CD4-positive, alpha-beta T cell treated with Interleukin-10 for 1 hour (primary cell): ENCODE measurements around the gene STH.
"Not testable (repeated sequence)": the region's sequence is repeated elsewhere in the genome, so short reads cannot be mapped to it uniquely, and the experiment has no call there.

ENCODE experiments used
- DNase-seq: peaks from one replicate; pipeline ENCODE4 v3.0.0-alpha.2; 2020

Gene STH

DNA sequence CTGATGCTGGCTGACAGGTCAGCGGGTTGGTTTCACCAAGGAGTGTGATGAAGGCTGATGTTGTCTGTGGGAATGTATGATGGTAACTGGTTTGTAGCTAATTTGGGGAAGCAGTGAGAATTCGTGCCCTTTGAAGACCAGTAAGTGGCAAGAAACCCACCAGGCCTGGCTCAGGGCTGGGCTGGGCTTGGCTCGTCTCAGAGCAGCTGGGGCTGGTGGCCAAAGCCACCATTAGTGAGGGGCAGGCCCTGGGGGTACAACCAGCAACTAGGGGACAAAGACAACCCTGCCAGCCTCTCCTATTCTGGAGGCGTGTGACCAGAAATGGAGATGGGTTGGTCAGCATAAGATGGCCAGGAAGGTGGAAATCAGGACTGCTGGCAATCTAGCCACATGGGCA lies 13.0 kb upstream of the STH start:
- DNase-seq: no peak

- DNase-seq: no peak
Observed at GRCh38 chr17:45987706-45988105, 11.3 kb upstream of the STH start.

GRCh38 chr17:45989759-45990158 lies 9.3 kb upstream of the STH start:
- no peak for DNase-seq

GRCh38 chr17:45990886-45991285 lies 8.2 kb upstream of the STH start:
- DNase-seq: no peak

DNA sequence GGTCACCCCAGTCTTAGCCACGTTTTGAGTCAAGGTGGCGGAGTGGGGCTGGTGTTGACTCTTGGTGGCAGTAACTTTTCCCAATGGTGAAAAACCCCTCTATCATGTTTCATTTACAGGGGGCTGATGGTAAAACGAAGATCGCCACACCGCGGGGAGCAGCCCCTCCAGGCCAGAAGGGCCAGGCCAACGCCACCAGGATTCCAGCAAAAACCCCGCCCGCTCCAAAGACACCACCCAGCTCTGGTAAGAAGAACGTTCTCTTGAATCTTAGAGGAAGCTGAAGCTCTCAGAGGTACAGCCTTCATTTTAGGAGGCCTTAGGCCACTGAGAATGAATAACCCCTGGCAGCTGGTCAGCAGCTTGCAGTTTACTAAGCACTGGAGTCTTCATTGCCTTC lies 7.7 kb upstream of the STH start:
- no peak for DNase-seq

DNA sequence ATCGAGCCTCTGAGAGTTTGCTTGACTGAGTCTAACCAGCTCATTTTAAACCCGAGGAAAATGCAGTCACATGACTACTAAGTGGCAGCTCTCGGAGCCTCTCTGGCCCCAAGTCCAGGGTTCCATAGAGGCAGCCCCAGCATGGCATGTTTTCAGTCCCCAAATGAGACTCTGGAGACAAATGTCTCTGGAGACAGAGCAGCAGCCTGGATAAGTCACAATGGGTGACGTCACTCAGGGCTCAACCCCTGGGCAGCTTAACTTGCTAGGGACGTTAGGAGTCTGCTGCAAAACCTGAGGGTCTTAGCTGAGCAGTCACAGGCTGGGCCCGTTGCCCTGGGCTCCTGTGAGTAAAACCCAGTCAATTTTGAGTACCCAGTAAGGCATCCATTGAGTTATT lies 6.9 kb upstream of the STH start:
- no peak for DNase-seq

- no peak for DNase-seq
Observed at GRCh38 chr17:45992904-45993303, 6.1 kb upstream of the STH start.

DNA sequence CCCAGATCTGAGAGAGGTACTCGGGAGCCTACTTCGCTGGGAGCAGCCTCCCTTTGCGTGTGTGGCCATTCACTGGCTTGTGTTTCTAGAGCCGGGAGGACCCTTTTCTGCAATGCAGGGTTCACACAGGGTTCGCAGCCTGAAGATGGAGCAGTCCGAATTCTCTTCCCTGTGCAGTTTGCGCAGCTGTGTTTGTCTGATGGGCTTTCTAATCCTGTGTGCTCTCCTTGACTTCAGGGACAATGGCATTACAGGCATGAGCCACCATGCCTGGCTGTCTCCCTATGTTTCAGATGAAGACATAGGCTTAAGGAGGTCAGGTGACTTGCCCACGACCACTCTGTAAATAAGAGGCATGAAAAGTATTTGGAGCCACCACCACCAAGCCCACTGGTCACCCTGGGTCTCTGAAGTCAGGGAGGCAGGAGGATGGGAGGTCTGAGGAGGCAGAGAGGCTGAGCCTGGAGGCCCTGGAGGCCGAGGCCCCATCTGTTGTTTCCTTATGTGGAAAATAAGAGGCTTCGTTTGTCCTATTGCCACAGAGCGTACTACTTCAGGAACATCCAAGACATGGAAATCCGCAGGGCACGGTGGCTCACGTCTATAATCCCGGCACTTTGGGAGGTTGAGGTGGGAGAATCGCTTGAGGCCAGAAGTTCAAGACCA lies 5.0 kb upstream of the STH start:
- no peak for DNase-seq

- DNase-seq: no peak
Observed at GRCh38 chr17:45994987-45995386, 4.1 kb upstream of the STH start.

- no peak for DNase-seq
Observed at GRCh38 chr17:45995627-45996270, 3.3 kb upstream of the STH start.

- no peak for DNase-seq
Observed at GRCh38 chr17:45996282-45996937, 2.6 kb upstream of the STH start.

- no peak for DNase-seq
Observed at GRCh38 chr17:45997166-45997565, 1.9 kb upstream of the STH start.

- DNase-seq: no peak
Observed at GRCh38 chr17:45997624-45998023, 1.4 kb upstream of the STH start.

DNA sequence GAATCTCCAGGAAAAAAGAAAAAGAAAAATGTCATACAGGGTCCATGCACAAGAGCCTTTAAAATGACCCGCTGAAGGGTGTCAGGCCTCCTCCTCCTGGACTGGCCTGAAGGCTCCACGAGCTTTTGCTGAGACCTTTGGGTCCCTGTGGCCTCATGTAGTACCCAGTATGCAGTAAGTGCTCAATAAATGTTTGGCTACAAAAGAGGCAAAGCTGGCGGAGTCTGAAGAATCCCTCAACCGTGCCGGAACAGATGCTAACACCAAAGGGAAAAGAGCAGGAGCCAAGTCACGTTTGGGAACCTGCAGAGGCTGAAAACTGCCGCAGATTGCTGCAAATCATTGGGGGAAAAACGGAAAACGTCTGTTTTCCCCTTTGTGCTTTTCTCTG lies 845 bp downstream of the STH start:
- DNase-seq: no peak

DNA sequence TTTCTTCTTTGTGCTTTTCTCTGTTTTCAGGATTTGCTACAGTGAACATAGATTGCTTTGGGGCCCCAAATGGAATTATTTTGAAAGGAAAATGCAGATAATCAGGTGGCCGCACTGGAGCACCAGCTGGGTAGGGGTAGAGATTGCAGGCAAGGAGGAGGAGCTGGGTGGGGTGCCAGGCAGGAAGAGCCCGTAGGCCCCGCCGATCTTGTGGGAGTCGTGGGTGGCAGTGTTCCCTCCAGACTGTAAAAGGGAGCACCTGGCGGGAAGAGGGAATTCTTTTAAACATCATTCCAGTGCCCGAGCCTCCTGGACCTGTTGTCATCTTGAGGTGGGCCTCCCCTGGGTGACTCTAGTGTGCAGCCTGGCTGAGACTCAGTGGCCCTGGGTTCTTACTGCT lies 1.2 kb downstream of the STH start:
- no peak for DNase-seq

- no peak for DNase-seq
Observed at GRCh38 chr17:46000757-46001156, 1.7 kb downstream of the STH start.

GRCh38 chr17:46001390-46002310 lies 2.6 kb downstream of the STH start:
- DNase-seq: no peak

GRCh38 chr17:46002311-46002972 lies 3.4 kb downstream of the STH start:
- DNase-seq: peak; percentile 81

GRCh38 chr17:46002973-46003316 lies 3.9 kb downstream of the STH start:
- no peak for DNase-seq

GRCh38 chr17:46003907-46004748 lies 5.1 kb downstream of the STH start:
- DNase-seq: no peak

GRCh38 chr17:46006082-46006481 lies 7.0 kb downstream of the STH start:
- not testable (repeated sequence) for DNase-seq

- DNase-seq: no peak
Observed at GRCh38 chr17:46007461-46007965, 8.5 kb downstream of the STH start.
